Measurements from ENCODE around the gene SHLD1.

The SHLD1 gene

GRCh38 chr20:5908981-5909380 is 158.8 kb downstream of the SHLD1 start:
- no peak for DNase-seq

GRCh38 chr20:5910186-5910585 is 160.0 kb downstream of the SHLD1 start:
- DNase-seq, result no peak

GRCh38 chr20:5913166-5913565 is 163.0 kb downstream of the SHLD1 start:
- DNase-seq, result no peak
